K562 (cell line): ENCODE results near the gene IPPK. TPM values are rescaled to one million over a fixed set of nuclear protein-coding genes. Genes with fewer than 3 reads are reported as not detected.

Source experiments
- CXXC5 ChIP-seq: fragments of 250-450 bp; sonication (Bioruptor Pico); IDR thresholded peaks from 2 replicates; pipeline ENCODE4 v1.8.0; 2022; ENCODE audit warnings: inconsistent platforms, mild to moderate bottlenecking, moderate library complexity
- KAT7 ChIP-seq: sonication (generic); formaldehyde crosslinking; IDR thresholded peaks from 2 replicates; pipeline ENCODE4 v1.8.0; 2022; ENCODE audit warnings: missing genetic modification reagents, mild to moderate bottlenecking, borderline replicate concordance
- LARP7 ChIP-seq: fragments of 450-650 bp; IDR thresholded peaks from 2 replicates; pipeline ENCODE4 v1.6.1; 2016
- MAFF ChIP-seq: IDR thresholded peaks from 2 replicates; pipeline ENCODE4 v1.6.1; 2012; ENCODE audit warnings: low read length, improper control_type of control experiment
- RBM39 ChIP-seq: fragments of 200-400 bp; formaldehyde crosslinking; optimal IDR thresholded peaks from 2 replicates; pipeline ENCODE3; 2018; ENCODE audit warnings: low read depth, low read length
- SAP30 ChIP-seq: fragments of 200-600 bp; sonication (generic); IDR thresholded peaks from 2 replicates; pipeline ENCODE4 v1.6.1; 2012; ENCODE audit warnings: borderline replicate concordance, low read depth, mild to moderate bottlenecking, moderate library complexity, low read length, control low read depth, inconsistent platforms; ENCODE audit not compliant: insufficient read depth, poor library complexity, severe bottlenecking
- SMARCB1 ChIP-seq: IDR thresholded peaks from 2 replicates; pipeline ENCODE4 v1.6.1; 2011; ENCODE audit warnings: improper control_type of control experiment, low read depth; ENCODE audit not compliant: insufficient read length
- ZFPM2 ChIP-seq: fragments of 250-450 bp; sonication (Bioruptor Pico); IDR thresholded peaks from 2 replicates; pipeline ENCODE4 v1.5.1; 2022; ENCODE audit warnings: mild to moderate bottlenecking
- ZNF324 ChIP-seq: fragments of 250-450 bp; sonication (Bioruptor Pico); IDR thresholded peaks from 2 replicates; pipeline ENCODE4 v1.4.0; 2020; ENCODE audit warnings: mild to moderate bottlenecking
- polyA plus RNA-seq, 8 experiments: library from polyadenylated mRNA; depleted of rRNA in 4 of 8; stranded (reverse) in 5 of 8; unstranded in 3 of 8; fragments of >200 nt; fragmentation: Nextera tagmentation in 2 of 8; fragmentation: Illumina TruSeq in 1 of 8; extraction: Ambion mirVana in 2 of 8; extraction: Trizol in 1 of 8; gene quantifications; 2 replicates each; pipeline versions ENCODE4 v1.2.1 to v1.2.3, GENCODE V29; 2011 to 2014; ENCODE audit warnings: inconsistent platforms in 1 of 8, missing spikeins in 1 of 8
- total RNA-seq, 7 experiments: library from RNA; depleted of rRNA in 6 of 7; stranded (reverse); fragments of >200 nt in 6 of 7; fragmentation: Illumina TruSeq in 2 of 7; extraction: Trizol in 2 of 7; gene quantifications; 2 replicates each; pipeline versions ENCODE4 v1.2.1 to v1.2.3, GENCODE V29; 2011 to 2021; ENCODE audit warnings: low replicate concordance in 1 of 7
- TF ChIP-seq, protein P1 (sequence below): fragments of 200-600 bp; sonication (generic); IDR thresholded peaks from one replicate; pipeline ENCODE4 v1.6.1; 2012; ENCODE audit warnings: mild to moderate bottlenecking, low read depth, low read length, inconsistent platforms

Gene IPPK
- total and polyA plus RNA-seq, 9 of the 15 experiments (the other 6 are each of a cell fraction or from before 2014, with no cell fraction given): 3.1 to 22.2 (median 11.2) TPM

GRCh38 chr9:92661743-92662142, 8.2 kb downstream of the IPPK start (continued):
- TF ChIP-seq, protein P1, sequence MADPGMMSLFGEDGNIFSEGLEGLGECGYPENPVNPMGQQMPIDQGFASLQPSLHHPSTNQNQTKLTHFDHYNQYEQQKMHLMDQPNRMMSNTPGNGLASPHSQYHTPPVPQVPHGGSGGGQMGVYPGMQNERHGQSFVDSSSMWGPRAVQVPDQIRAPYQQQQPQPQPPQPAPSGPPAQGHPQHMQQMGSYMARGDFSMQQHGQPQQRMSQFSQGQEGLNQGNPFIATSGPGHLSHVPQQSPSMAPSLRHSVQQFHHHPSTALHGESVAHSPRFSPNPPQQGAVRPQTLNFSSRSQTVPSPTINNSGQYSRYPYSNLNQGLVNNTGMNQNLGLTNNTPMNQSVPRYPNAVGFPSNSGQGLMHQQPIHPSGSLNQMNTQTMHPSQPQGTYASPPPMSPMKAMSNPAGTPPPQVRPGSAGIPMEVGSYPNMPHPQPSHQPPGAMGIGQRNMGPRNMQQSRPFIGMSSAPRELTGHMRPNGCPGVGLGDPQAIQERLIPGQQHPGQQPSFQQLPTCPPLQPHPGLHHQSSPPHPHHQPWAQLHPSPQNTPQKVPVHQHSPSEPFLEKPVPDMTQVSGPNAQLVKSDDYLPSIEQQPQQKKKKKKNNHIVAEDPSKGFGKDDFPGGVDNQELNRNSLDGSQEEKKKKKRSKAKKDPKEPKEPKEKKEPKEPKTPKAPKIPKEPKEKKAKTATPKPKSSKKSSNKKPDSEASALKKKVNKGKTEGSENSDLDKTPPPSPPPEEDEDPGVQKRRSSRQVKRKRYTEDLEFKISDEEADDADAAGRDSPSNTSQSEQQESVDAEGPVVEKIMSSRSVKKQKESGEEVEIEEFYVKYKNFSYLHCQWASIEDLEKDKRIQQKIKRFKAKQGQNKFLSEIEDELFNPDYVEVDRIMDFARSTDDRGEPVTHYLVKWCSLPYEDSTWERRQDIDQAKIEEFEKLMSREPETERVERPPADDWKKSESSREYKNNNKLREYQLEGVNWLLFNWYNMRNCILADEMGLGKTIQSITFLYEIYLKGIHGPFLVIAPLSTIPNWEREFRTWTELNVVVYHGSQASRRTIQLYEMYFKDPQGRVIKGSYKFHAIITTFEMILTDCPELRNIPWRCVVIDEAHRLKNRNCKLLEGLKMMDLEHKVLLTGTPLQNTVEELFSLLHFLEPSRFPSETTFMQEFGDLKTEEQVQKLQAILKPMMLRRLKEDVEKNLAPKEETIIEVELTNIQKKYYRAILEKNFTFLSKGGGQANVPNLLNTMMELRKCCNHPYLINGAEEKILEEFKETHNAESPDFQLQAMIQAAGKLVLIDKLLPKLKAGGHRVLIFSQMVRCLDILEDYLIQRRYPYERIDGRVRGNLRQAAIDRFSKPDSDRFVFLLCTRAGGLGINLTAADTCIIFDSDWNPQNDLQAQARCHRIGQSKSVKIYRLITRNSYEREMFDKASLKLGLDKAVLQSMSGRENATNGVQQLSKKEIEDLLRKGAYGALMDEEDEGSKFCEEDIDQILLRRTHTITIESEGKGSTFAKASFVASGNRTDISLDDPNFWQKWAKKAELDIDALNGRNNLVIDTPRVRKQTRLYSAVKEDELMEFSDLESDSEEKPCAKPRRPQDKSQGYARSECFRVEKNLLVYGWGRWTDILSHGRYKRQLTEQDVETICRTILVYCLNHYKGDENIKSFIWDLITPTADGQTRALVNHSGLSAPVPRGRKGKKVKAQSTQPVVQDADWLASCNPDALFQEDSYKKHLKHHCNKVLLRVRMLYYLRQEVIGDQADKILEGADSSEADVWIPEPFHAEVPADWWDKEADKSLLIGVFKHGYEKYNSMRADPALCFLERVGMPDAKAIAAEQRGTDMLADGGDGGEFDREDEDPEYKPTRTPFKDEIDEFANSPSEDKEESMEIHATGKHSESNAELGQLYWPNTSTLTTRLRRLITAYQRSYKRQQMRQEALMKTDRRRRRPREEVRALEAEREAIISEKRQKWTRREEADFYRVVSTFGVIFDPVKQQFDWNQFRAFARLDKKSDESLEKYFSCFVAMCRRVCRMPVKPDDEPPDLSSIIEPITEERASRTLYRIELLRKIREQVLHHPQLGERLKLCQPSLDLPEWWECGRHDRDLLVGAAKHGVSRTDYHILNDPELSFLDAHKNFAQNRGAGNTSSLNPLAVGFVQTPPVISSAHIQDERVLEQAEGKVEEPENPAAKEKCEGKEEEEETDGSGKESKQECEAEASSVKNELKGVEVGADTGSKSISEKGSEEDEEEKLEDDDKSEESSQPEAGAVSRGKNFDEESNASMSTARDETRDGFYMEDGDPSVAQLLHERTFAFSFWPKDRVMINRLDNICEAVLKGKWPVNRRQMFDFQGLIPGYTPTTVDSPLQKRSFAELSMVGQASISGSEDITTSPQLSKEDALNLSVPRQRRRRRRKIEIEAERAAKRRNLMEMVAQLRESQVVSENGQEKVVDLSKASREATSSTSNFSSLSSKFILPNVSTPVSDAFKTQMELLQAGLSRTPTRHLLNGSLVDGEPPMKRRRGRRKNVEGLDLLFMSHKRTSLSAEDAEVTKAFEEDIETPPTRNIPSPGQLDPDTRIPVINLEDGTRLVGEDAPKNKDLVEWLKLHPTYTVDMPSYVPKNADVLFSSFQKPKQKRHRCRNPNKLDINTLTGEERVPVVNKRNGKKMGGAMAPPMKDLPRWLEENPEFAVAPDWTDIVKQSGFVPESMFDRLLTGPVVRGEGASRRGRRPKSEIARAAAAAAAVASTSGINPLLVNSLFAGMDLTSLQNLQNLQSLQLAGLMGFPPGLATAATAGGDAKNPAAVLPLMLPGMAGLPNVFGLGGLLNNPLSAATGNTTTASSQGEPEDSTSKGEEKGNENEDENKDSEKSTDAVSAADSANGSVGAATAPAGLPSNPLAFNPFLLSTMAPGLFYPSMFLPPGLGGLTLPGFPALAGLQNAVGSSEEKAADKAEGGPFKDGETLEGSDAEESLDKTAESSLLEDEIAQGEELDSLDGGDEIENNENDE: no peak
- TF ChIP-seq LARP7: no peak
- no peak for TF ChIP-seq SAP30
- TF ChIP-seq CXXC5: no peak
- no peak for TF ChIP-seq ZFPM2
- TF ChIP-seq MAFF: no peak
- TF ChIP-seq RBM39: no peak
- TF ChIP-seq SMARCB1: no peak
- no peak for TF ChIP-seq ZNF324 (CRISPR knock-in tag)
- TF ChIP-seq KAT7 (CRISPR knock-in tag): no peak
- TF ChIP-seq, all 486 proteins: peak for 0
